Loucy (cell line): ENCODE measurements around the gene UFD1.

ENCODE experiments used
- EZH2phosphoT487 ChIP-seq: fragments of 200-600 bp; IDR thresholded peaks from 2 replicates; pipeline ENCODE4 v1.6.1; 2018; ENCODE audit warnings: antibody characterized with exemption, mild to moderate bottlenecking, moderate library complexity, borderline replicate concordance
- TF ChIP-seq, protein P1 (sequence below): fragments of 200-600 bp; sonication (generic); conservative IDR thresholded peaks from 2 replicates; pipeline ENCODE4 v1.5.1; 2014; ENCODE audit warnings: mild to moderate bottlenecking, antibody characterized with exemption, low read length

DNA sequence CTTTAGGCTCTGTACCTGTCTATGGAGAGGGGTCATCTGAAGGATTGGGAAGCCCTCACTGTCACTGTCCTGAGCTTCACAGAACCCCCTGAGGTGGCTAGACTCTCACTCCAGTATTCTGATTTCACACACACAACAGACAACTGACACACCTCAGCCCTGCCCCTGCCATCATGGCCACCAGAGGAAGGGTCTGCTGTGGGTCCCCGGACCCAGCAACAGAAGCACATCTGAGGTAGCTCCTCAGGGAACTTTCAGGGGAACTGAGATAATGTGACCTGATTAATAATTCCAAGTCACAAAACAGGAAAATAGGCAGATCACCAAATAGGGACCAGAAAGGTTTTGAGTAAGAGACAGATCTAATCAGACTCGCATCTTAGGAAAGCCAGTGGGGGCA lies 24.0 kb downstream of the UFD1 start:
- TF ChIP-seq, protein P1, sequence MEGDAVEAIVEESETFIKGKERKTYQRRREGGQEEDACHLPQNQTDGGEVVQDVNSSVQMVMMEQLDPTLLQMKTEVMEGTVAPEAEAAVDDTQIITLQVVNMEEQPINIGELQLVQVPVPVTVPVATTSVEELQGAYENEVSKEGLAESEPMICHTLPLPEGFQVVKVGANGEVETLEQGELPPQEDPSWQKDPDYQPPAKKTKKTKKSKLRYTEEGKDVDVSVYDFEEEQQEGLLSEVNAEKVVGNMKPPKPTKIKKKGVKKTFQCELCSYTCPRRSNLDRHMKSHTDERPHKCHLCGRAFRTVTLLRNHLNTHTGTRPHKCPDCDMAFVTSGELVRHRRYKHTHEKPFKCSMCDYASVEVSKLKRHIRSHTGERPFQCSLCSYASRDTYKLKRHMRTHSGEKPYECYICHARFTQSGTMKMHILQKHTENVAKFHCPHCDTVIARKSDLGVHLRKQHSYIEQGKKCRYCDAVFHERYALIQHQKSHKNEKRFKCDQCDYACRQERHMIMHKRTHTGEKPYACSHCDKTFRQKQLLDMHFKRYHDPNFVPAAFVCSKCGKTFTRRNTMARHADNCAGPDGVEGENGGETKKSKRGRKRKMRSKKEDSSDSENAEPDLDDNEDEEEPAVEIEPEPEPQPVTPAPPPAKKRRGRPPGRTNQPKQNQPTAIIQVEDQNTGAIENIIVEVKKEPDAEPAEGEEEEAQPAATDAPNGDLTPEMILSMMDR: no peak
- TF ChIP-seq EZH2phosphoT487: no peak
